Suprapubic skin (tissue), 4 donors: ENCODE measurements around the gene ICAM5. TPM values are rescaled to one million over a fixed set of nuclear protein-coding genes. Genes with fewer than 3 reads are reported as not detected.

ENCODE experiments used
- DNase-seq, 2 donors: peaks; one replicate each; pipeline ENCODE4 v3.0.0-alpha.2; 2019; ENCODE audit warnings: low spot score in 2 of 2
- H3K27ac ChIP-seq: fragments of 200-600 bp; sonication (generic); one replicate; pipeline ENCODE4 v1.5.1; 2019
- H3K27me3 ChIP-seq: fragments of 200-600 bp; sonication (generic); one replicate; pipeline ENCODE4 v1.5.1; 2019
- H3K36me3 ChIP-seq: fragments of 200-600 bp; sonication (generic); one replicate; pipeline ENCODE4 v1.5.1; 2019
- H3K4me1 ChIP-seq: fragments of 200-600 bp; sonication (generic); one replicate; pipeline ENCODE4 v1.5.1; 2019
- H3K4me3 ChIP-seq: fragments of 200-600 bp; sonication (generic); one replicate; pipeline ENCODE4 v1.5.1; 2019; ENCODE audit warnings: mild to moderate bottlenecking
- H3K9me3 ChIP-seq: fragments of 200-600 bp; sonication (generic); one replicate; pipeline ENCODE4 v1.5.1; 2019
- CTCF ChIP-seq, 2 donors: fragments of 200-600 bp in 1 of 2; fragments of 450-650 bp in 1 of 2; sonication (generic) in 1 of 2; IDR thresholded peaks; one replicate each; pipeline ENCODE4 v1.5.1; 2016 to 2019; ENCODE audit warnings: antibody characterized with exemption in 2 of 2, mild to moderate bottlenecking in 1 of 2, moderate library complexity in 1 of 2
- EP300 ChIP-seq: sonication (generic); formaldehyde crosslinking; IDR thresholded peaks from one replicate; pipeline ENCODE4 v1.6.1; 2017; ENCODE audit warnings: antibody characterized with exemption
- POLR2A ChIP-seq, 2 donors: fragments of 450-650 bp; IDR thresholded peaks; one replicate each; pipeline ENCODE4 v1.6.1; 2017; ENCODE audit warnings: antibody characterized with exemption in 2 of 2, mild to moderate bottlenecking in 2 of 2, moderate library complexity in 2 of 2
- POLR2AphosphoS5 ChIP-seq, 3 donors: sonication (generic); formaldehyde crosslinking; IDR thresholded peaks; one replicate each; pipeline ENCODE4 v1.6.1; 2017; ENCODE audit warnings: antibody characterized with exemption in 3 of 3
- WGBS: methylation state at CpG from one replicate; pipeline ENCODE4 v1.1.5; 2018; 5-methylcytosine and 5-hydroxymethylcytosine counted together
- total RNA-seq, 4 donors: library from RNA; depleted of rRNA; stranded (reverse); fragments of >200 nt; gene quantifications; one replicate each; pipeline ENCODE4 v1.1.0, GENCODE V29; 2016

ICAM5 gene
- total RNA-seq, 4 donors from 2014 or later, result 0.21 to 0.97 (median 0.62) TPM; not detected in 1

GRCh38 chr19:10339380-10339960, 49.7 kb downstream of the ICAM5 start, which contains the start of gene ICAM3:
ICAM3 (minus strand) TSS chr19:10339624; CDS start chr19:10339614, 10 bp downstream.
- H3K4me1 ChIP-seq, result peaks cover 7% of the 10 kb centered on the region
- H3K36me3 ChIP-seq, result no peaks in the 10 kb centered on the region
- WGBS, result 64% methylated on average over 12 of the region's 14 CpGs
- no peaks in the 10 kb centered on the region for H3K27me3 ChIP-seq
- H3K4me3 ChIP-seq, result no peak within 1 kb of the TSS
- no peak for DNase-seq
- H3K9me3 ChIP-seq, result no peaks in the 10 kb centered on the region
- no peak within 1 kb of the TSS for H3K27ac ChIP-seq
- no peak for TF ChIP-seq POLR2A (IDR thresholded peaks at IDR 0.05)
- TF ChIP-seq POLR2AphosphoS5 (IDR thresholded peaks at IDR 0.05), result no peak
- no peak for TF ChIP-seq CTCF (IDR thresholded peaks at IDR 0.05)
- TF ChIP-seq EP300, result no peak

DNA sequence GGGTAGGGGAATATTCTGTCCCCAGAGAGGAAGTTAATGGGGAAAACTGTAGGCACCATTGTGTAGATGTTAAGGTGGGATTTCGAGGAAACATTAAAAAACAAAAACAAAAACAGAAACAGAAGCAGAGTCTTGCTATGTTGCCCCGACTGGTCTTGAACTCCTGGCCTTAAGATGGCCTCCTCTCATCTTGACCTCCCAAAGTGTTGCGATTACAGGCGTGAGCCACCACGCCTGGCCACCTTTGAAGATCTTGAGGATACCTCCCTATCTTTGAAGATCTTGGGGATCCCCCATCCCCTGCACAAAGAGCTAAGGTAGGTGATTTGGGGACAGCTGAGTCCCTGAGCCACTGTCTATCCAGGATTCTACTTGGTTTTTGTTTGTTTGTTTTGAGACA, 50.2 kb downstream of the ICAM5 start:
- no peaks in the 10 kb centered on the region for H3K27me3 ChIP-seq
- no peak overlapping the region for H3K4me3 ChIP-seq
- DNase-seq, result no peak
- no peaks in the 10 kb centered on the region for H3K36me3 ChIP-seq
- H3K9me3 ChIP-seq, result no peaks in the 10 kb centered on the region
- TF ChIP-seq EP300 (no peak), CTCF (IDR thresholded peaks at IDR 0.05) (no peak), POLR2A (IDR thresholded peaks at IDR 0.05) (no peak), POLR2AphosphoS5 (IDR thresholded peaks at IDR 0.05) (no peak)
- 90% methylated on average over 5 of the region's 5 CpGs for WGBS
- no peak overlapping the region for H3K27ac ChIP-seq
- H3K4me1 ChIP-seq, result peaks cover 4% of the 10 kb centered on the region

DNA sequence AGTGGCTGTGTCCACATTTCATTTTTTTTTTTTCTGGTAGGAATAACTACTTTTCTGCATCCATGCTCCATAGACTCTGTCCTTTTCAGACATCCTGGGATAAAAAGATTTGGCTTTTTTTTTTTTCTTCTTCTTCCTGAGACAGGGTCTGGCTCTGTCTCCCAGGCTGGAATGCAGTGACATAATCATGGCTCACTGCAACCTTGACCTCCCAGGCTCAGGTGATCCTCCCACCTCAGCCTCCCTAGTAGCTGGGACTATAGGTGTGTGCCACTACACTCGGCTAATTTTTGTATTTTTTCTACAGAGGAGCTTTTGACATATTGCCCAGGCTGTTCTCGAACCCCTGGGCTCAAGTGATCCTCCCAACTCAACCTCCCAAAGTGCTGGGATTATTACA, 53.7 kb downstream of the ICAM5 start:
- Histone ChIP-seq H3K36me3 (no peaks in the 10 kb centered on the region), H3K4me3 (no peak overlapping the region), H3K27me3 (no peaks in the 10 kb centered on the region), H3K4me1 (no peaks in the 10 kb centered on the region), H3K27ac (no peak overlapping the region), H3K9me3 (no peaks in the 10 kb centered on the region)
- 82% methylated on average over 2 of the region's 2 CpGs for WGBS
- TF ChIP-seq CTCF (IDR thresholded peaks at IDR 0.05), result no peak
- TF ChIP-seq POLR2AphosphoS5 (IDR thresholded peaks at IDR 0.05), result no peak
- TF ChIP-seq POLR2A (IDR thresholded peaks at IDR 0.05), result no peak
- no peak for TF ChIP-seq EP300
- no peak for DNase-seq

DNA sequence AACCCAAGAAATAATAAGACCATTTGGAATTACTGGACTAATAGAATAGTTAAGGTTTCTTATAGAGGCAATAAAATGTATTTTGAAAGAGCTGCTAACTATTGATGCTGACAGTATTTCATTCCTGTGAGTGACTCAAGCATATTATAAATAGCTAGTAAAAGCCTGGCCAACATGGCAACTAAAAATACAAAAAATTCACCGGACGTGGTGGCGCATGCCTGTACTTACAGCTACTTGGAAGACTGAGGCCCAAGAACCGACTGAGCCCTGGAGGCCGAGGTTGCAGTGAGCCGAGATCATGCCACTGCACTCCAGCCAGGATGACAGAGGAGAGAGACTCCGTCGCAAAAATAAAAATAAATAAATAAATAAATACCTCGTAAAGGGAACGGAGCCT, 55.0 kb downstream of the ICAM5 start:
- WGBS, result 71% methylated on average over 10 of the region's 10 CpGs
- H3K4me3 ChIP-seq, result no peak overlapping the region
- no peaks in the 10 kb centered on the region for H3K4me1 ChIP-seq
- TF ChIP-seq CTCF (IDR thresholded peaks at IDR 0.05), result no peak
- TF ChIP-seq EP300, result no peak
- no peak for TF ChIP-seq POLR2A (IDR thresholded peaks at IDR 0.05)
- no peak for TF ChIP-seq POLR2AphosphoS5 (IDR thresholded peaks at IDR 0.05)
- no peaks in the 10 kb centered on the region for H3K9me3 ChIP-seq
- H3K36me3 ChIP-seq, result no peaks in the 10 kb centered on the region
- no peaks in the 10 kb centered on the region for H3K27me3 ChIP-seq
- no peak for DNase-seq
- H3K27ac ChIP-seq, result no peak overlapping the region

Other genes with a start within 250 kb of the ICAM5 start
- 10 to 100 TPM; 11.8 to 26.7 (median 22.3) TPM for gene SHFL, start 203.6 kb upstream of the ICAM5 start, total RNA-seq
- gene ANGPTL6, start 187.3 kb upstream of the ICAM5 start, total RNA-seq, result 1 to 10 TPM in 1 of 4 donors, under 1 TPM in 2, not detected in 1; 0.38 to 1.1 (median 0.42) TPM
- gene PPAN, start 183.6 kb upstream of the ICAM5 start, total RNA-seq, result 10 to 100 TPM; 41.9 to 55.1 (median 46.8) TPM
- 10 to 100 TPM; 16.4 to 32.9 (median 19.9) TPM for gene P2RY11, start 178.3 kb upstream of the ICAM5 start, total RNA-seq
- gene EIF3G, start 170.1 kb upstream of the ICAM5 start, total RNA-seq, result 100 to 1,000 TPM; 211 to 315 (median 225) TPM
- 10 to 100 TPM; 36.1 to 54.4 (median 44.2) TPM for gene DNMT1, start 95.0 kb upstream of the ICAM5 start, total RNA-seq
- 1 to 10 TPM; 3.9 to 9.9 (median 8.6) TPM for gene S1PR2, start 58.6 kb upstream of the ICAM5 start, total RNA-seq
- gene MRPL4, start 37.7 kb upstream of the ICAM5 start, total RNA-seq, result 100 to 1,000 TPM in 1 of 4 donors, 10 to 100 TPM in 3; 53.3 to 108 (median 77.3) TPM
- 10 to 100 TPM in 2 of 4 donors, 1 to 10 TPM in 2; 9.1 to 11.1 (median 9.6) TPM for gene ICAM1, start 18.8 kb upstream of the ICAM5 start, total RNA-seq
- not detected for gene ICAM4, start 3.0 kb upstream of the ICAM5 start, total RNA-seq
- 1 to 10 TPM; 1.4 to 7.2 (median 2.9) TPM for gene ZGLP1, start 19.9 kb downstream of the ICAM5 start, total RNA-seq
- gene FDX2, start 26.1 kb downstream of the ICAM5 start, total RNA-seq, result 10 to 100 TPM in 3 of 4 donors, 1 to 10 TPM in 1; 7.9 to 19.0 (median 14.5) TPM
- gene RAVER1, start 43.6 kb downstream of the ICAM5 start, total RNA-seq, result 10 to 100 TPM; 18.4 to 27.8 (median 24.8) TPM
- gene ICAM3, start 49.7 kb downstream of the ICAM5 start, total RNA-seq, result 1 to 10 TPM; 3.1 to 4.5 (median 3.8) TPM
- 100 to 1,000 TPM in 2 of 4 donors, 10 to 100 TPM in 2; 80.4 to 200 (median 124) TPM for gene TYK2, start 90.6 kb downstream of the ICAM5 start, total RNA-seq
- 100 to 1,000 TPM in 3 of 4 donors, 10 to 100 TPM in 1; 91.7 to 178 (median 109) TPM for gene CDC37, start 113.6 kb downstream of the ICAM5 start, total RNA-seq
- 1 to 10 TPM; 3.7 to 7.9 (median 5.6) TPM for gene PDE4A, start 130.6 kb downstream of the ICAM5 start, total RNA-seq
- gene KEAP1, start 213.4 kb downstream of the ICAM5 start, total RNA-seq, result 10 to 100 TPM; 44.3 to 75.8 (median 69.9) TPM
- gene S1PR5, start 227.5 kb downstream of the ICAM5 start, total RNA-seq, result 10 to 100 TPM; 19.2 to 63.8 (median 26.8) TPM